ENCODE measurements around the gene ANO1.

The ANO1 gene

DNA sequence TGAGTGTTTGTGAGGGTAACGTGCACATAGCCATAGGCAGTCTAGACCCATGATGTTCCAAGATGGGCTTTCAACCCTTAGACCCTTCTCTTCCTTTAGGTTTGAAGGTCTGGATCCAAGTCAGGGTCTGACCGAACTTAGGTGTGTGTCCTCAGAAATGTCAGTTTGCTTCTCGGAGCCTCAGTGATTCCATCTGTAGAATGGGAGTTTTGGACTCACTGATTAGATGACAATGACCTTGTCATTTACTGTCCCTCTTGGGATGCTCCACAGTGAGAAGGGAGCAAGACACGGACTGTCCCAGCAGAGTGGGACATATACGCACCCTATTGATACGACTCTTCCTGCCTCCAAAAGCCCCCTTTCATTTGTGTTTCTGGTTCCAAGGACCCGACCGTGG, 37.7 kb downstream of the ANO1 start:
- DNase-seq (ENCODE audit: low read depth): no peak

DNA sequence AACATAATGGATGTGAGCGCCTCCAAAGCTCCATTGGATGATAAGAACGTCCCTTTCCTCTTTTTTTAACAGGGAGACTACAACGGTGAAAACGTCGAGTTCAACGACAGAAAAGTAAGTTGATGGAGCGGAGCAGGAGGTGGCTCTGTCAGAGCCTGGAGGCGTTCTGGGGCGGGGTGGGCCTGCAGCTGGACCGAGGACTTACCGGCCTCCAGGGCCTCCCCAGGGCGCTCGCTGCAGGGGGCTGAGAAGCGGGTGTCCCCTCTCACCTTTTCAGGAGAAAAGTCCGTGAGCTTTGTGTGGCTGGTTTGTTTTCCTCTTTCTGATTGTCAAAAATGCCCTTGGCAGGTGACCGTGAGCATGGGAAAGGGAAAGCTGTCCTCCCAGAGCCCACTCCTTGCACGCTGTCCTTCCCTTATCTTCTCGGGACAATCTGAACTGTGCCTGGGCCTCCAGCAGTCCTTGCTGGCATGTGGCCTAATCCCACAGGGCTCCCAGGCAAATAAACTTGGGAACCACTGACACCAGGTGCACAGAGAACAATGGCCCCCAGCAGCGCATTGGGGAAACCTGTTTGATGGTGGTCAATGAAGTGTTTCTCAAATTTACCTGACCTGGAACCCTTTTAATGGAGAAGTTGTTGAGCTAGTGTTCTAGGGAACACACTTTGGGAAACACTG, 38.4 kb downstream of the ANO1 start:
- no peak for DNase-seq (ENCODE audit: low read depth)

DNA sequence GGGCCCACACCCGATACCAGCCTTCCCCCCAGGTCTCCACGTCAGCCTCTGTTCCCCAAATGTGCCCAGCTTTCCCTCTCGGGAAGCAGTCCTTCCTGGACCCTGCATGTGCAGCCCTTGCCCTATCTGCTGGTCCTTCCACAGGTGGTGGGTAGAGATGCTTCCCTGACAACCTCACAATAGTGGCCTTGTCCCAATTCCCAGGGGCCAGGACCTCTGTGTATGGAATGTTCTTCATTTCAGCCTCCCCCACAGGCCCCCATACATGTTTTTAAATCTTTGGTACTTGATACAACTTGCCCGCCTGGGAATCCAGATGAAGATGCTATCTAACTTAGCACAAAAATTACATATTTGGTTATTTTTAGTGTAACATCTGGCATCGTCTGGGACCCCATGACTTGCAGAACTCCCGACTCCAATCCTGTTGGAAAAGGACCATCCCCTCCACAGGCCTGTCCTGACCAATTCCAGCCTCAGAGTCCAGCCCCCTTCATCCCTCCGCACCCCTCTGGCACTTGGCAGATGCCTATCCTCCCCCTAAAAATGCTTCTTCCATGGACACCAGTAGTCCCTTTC, 39.5 kb downstream of the ANO1 start:
- no peak for DNase-seq (ENCODE audit: low read depth)

DNA sequence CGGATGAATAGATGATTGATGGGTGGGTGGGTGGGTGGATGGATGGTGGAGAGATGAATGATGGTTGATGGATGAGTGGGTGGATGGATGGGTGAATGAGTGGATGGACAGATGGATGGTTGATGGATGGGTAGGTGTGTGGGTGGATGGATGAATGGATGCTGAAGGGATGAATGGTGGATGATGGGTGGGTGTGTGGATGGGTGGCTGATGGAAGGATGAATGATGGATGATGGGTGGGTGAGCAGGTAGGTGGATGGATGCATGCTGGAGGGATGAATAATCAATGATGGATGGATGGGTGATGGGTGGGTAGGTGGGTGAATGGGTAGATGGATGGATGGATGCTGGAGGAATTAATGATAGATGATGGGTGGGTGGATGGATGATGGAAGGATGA, 40.5 kb downstream of the ANO1 start:
- no peak for DNase-seq (ENCODE audit: low read depth)

DNA sequence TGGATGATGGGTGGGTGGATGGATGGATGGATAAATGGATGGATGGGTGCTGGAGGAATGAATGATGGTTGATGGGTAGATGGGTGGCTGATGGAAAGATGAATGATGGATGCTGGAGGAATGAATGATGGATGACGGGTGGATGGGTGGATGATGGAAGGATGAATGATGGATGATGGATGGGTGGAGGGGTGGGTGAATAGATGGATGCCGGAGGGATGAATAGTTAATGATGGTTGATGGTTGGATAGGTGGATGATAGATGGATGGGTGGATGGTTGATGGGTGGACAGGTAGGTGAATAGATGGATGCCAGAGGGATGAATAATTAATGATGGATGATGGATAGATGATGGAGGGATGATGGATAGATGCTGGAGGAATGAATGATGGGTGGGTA, 41.4 kb downstream of the ANO1 start:
- no peak for DNase-seq (ENCODE audit: low read depth)

DNA sequence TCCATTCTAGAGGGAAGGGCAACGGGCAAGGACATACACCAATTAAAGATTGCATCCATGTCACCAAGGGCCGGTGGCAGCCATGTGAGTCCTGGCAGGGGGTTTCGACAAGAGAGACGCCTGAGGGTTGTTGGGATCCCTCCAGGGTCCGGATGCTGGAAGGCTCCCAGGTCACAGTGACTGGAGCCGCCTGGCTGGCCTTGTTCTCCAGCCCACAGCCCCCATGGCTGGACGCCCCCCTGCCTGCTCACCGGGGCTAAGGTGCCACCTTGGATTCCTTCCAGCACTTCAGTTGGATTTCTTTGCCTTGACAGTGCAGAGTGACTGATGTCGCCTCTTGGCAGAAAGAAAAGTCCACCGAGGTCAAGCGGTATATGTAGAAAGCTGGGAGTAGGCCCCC, 42.6 kb downstream of the ANO1 start:
- no peak for DNase-seq (ENCODE audit: low read depth)

DNA sequence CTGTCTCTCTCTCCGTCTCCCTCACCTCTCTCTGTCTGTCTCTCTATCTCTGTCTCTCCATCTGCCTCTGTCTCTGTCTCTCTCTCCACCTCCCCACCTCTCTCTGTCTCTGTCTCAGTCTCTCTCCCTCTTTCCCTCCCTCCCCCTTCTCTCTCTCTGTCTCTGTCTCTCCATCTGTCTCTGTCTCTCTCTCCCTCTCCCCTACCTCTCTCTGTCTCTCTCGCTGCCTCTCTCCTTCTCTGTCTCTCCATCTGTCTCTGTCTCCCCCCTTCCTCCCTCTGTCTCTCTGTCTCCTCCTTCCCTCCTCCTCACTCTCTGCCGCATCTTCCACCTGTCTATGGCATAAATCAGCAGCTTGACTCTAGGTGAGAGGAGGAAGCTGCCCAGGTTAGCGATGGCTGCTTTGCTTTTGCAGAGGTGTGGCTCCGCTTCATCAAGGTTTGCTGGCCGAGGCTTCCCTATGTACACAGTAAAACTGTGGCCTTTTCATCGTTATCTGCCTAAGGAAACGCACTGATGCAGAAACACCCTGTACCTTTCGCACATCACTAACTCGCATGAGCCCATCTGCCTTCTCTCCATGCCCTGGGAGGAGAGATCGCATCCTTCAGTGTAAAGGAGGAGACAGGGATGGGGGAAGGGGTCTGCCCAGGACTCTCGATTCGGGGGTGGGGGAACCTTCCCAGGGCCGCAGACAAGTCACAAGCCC, 44.5 kb downstream of the ANO1 start:
- no peak for DNase-seq (ENCODE audit: low read depth)

DNA sequence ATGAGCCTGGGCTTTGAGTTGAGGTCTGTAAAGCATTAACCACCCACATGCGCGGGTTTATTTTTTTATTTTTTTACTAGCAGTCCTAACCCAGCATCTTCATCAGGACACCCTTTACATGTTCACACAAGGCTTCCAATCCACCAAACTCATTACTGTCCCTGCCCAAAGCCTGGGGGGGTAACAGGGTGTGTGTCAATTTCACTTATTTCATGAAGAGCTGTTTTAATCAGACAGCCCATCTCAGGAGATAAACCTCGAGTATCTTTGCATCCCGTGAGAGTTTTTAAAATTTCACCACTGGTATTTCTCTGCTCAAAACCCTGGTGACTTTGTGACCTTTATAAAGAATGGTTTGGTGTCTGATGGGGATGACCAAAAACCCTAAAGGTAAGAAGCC, 45.6 kb downstream of the ANO1 start:
- no peak for DNase-seq (ENCODE audit: low read depth)

DNA sequence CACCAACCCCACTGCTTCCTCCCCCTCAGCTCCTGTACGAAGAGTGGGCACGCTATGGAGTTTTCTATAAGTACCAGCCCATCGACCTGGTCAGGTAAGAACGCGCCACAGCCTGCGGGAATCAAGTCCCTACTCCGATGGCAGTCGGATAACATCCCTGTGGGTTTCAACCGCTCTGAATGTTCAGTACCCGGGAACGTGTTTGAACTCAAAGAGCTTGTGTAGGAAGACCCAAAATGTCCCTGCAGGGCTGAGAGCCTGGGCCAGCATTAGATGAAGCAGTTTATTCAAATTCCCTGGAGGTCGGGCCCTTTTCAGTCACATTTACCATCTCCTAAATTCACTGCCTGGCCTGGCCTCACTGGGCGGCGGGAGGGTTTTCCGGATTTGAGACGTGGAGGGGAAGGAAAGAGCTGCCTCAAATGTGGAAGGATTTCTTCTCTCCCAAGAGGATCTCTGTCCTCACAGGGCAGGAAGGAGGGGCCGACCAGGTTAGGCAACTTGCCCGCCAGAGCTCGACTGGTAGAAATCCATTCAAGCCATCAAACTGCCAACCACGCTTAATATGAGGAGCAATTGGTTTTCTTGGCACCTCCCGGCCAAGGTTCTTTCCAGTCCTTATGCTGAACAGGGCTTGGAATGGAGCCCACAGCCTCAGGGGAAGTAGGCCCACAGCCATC, 46.3 kb downstream of the ANO1 start:
- DNase-seq (ENCODE audit: low read depth): no peak

DNA sequence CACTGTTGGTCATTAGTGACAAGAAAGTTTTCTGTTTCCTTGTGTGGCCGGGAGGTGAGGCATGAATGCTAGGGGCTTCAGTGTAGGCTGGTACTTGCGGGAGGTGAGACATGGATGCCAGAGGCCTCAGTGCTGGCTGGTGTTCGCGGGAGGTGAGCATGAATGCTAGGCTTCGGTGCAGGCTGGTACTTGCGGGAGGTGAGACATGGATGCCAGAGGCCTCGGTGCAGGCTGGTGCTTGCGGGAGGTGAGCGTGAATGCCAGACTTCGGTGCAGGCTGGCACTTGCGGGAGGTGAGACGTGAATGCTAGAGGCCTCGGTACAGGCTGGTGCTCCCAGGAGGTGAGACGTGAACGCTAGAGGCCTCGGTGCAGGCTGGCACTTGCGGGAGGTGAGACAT, 48.4 kb downstream of the ANO1 start:
- no peak for DNase-seq (ENCODE audit: low read depth)

DNA sequence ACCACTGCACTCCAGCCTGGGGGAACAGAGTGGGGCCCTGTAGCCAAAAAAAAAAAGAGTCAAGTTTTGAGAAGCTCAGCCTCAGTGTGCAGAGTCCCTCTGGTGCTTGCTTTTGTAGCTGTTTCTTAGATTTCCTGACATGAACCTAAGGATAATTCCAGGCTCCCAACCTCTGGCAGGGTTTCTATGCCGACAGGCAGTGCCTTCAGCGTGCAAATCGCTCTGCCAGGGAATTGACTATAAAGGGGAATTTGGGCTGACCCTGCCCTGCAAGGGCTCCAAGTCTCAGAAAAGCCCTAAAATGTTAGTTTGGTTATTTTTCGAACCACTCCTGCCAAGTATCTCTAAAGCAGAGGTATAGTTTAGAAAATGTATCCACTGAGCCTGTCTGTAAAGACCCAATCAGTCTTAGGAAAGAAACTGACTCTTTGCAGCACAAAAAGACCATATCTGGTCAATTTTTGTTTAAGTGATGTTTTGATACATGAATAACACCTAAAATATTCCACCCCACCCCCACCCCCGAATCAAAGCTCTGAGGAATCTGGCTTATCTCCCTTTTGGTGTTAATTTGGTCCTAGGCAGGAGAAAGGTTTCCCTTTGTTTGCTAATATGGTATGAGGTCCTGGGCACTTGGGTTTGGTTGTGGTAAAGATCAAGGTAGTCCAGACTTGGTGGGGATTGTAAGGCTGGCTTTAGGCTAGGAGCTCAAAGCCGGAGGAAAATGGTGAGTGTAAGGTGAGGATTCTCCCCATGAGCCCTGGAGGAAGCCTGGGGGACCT, 49.7 kb downstream of the ANO1 start:
- no peak for DNase-seq (ENCODE audit: low read depth)

DNA sequence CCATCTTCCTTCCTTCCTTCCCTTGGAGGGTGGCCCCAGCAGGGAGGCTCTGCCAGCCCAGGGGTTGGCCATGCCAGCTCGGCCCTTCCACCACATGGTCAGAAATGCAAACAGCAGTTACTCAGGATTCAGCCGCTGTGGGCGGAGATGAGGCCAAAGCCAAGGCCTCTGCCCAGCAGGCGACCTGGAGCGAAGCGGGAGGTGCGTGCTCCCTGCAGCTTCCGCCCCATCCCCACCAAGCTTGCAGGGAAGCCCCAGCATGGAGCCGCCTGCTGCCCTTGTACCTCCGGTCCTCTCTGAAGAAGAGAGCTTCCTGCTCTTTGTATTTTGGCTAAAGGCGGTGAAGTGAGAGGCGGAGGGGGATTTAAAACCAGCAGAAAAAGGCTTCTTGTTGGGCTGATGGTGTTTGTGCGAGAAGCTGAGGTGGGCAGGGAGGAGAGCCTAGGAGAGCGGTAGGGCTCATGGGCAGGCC, 50.4 kb downstream of the ANO1 start:
- no peak for DNase-seq (ENCODE audit: low read depth)

DNA sequence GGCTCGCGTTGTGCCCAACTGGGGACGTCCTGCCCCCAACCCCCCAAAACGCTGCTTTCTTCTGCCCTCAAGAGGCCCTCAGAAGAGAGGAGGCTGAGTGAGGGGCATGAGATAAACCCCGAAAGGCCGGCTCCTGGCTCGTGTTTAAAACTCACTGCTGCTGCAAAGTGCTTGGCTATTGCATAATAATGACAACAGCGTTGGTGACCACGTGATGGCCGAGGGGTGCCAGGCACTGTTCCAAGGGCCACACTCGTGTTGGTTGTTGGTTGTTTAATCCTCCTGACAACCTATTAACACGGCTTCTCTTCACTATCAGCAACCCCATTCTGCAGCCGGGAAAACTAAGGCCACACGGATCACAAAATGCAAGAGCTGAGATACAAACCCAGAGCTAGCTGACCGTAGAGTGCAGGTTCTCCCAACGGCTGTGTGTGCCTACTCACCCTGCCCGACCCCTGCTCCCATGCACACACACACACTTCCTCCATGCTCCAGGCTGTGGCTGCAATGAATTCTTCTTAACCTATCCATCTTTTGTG, 51.0 kb downstream of the ANO1 start:
- no peak for DNase-seq (ENCODE audit: low read depth)

DNA sequence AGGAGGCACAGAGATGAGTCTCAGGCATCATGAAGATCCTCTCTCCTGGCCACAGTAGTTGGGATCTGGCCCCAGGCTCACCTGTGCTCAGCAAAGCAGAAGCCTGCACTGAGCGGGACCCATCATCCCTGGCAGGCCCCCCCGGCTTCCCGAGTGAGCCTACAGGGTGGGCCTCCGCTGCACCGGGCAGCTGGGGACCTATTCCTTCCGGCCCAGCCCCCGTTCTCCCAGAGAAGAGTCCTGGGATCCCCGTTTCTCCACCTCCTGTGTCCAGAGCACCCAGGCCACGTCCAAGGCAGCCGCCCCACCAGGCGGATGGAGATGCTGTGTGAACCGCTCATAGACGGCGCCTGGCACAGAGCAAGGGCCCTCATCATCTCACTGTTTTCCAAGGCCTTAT, 52.5 kb downstream of the ANO1 start:
- DNase-seq (ENCODE audit: low read depth): no peak

DNA sequence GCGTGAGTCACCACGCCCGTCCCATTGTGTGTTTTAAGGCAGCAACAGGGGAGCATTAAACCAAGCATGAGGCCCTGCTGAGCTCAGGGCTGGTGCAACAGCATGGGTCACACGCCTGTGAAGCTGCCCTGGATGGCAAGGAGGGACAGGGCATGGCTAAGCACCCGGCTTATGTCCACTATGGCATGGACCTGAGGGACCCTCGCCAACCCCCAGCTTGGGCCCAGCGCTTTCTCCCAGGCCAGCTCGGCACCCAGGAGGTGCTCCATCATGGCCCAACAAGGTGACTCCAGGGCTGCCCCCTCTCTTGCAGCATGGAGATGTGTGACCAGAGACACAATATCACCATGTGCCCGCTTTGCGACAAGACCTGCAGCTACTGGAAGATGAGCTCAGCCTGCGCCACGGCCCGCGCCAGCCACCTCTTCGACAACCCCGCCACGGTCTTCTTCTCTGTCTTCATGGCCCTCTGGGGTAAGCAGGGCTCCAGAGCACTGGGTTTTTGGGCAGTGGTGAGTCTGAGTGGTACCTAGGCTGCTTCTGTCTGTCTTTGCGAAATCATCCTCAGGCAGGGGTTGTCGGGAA, 53.6 kb downstream of the ANO1 start:
- no peak for DNase-seq (ENCODE audit: low read depth)

DNA sequence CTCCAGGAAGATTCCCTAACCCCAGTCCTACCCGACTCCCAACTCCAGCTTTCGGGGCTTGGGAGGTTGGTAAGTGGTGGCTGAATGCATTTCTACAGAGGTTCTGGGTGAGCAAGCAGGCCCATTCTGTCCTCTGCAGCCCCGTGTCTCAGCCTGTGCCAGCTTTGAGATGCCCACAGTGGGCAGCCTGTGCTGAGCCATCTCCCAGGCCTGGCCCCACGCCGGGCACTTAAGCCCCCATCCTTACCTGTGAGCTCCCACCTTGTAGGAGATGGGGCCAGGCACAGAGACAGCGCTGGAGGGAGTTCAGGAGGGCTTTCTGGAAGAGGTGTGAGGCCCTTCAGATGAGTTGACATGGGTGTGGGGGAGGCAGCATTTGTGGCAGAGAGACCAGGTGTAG, 54.5 kb downstream of the ANO1 start:
- no peak for DNase-seq (ENCODE audit: low read depth)

DNA sequence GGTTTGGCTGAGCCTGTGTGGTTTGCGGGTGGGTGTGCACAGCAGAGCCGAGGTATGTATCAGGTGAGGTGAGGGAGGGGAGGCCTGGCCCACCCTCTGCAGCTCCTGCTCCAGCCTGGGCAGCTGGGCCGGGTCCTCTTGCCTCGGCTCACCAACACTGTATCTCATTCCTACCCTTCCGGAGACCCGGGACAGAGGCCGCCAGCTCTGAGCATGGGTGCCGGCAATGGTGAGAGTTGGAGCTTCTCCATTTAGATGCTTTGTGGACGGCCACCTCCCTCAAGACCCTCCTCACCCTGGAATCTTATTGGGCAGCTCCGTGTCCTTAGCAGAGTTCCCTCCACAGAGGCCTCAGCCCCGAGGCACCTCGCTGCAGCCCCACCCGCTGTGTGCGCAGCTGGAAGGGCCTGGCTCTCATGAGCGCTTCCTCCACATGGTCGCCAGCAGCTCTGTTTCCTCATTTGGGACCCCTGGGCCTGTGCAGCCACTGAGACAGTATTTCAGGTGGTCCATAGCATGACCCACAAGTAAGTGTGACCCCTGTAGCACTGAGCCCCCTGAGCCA, 55.7 kb downstream of the ANO1 start:
- no peak for DNase-seq (ENCODE audit: low read depth)

DNA sequence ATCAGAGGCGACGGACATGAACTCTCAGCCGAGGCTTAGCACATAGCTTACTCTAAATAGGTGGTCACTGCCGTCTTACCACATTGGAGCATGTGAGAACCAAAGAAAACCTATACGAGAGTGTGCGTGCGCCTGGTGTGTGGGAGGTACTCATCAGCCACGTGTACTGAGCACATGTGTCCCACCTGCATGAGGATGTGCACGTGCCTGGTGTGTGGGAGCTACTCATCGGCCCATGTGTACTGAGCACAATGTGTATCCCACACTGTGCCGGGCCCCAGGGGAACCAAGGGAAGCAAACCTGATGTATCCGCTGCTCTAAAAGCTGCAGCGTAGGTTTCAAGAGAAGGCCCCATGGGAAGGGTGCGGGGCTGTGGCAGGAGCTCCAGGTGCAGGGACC, 56.4 kb downstream of the ANO1 start:
- no peak for DNase-seq (ENCODE audit: low read depth)

DNA sequence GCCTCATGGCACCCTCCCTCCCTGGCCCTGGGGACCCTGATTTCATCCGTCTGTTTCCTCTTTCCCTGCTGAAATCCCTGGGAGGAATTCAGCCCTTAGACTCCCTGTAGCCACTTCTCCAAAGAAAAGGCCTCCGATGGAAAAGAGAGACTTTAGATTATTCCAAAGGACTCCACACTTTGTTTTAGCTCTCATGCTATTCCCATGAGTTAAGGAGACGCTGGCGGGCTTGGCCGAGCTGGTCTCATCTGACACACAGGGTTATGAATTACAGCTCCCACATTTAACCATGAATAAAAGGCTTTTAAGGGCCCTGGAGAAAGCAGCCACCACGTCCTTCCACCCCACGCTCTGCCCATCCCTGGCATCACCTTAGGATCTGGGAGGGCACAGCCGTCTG, 57.0 kb downstream of the ANO1 start:
- DNase-seq (ENCODE audit: low read depth): no peak

DNA sequence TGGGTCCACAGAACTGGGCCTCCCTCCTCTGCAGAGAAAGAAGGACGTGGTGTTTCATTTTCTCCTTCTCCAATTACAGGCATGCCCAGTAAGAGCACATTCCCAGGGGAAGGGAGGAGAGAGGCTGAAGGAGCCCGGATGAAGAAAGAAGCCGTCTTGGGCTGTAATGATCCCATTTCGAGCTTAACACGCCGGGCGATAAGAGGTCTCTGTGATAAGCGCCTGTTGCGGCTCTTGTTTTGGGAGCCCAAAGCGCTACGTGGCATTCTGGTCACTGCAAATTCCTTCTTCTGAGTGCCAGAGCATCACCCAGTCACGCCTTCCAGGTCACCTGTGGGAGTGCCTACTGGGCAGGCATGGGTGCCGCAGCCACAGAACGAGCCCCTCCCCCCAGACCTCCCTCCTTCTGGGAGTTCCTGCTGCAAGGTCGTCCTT, 57.5 kb downstream of the ANO1 start:
- DNase-seq (ENCODE audit: low read depth): no peak

DNA sequence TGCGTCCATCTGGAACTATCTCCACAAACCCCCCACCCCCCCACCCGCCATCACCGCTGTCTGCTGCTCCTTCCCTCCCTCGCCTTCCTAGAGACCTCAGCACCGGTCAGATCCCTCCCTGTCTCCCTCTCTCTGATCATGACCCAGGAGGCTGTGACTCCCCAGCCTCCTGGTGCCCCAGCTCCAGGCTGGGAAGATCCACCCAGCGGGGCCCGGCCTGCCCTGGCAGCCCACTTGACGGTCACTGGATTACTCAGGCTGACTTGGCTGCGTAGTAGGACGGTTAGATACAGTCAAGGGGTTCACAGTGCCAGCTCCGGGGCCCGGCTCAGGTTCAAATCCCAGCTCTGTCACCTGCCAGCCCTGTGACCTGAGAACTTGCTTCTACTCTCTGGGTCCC, 59.3 kb downstream of the ANO1 start:
- no peak for DNase-seq (ENCODE audit: low read depth)

All from activated T-cell treated with anti-CD3 and anti-CD28 coated beads for 1 hour (primary cell).